ENCODE measurements around the gene IFT43. TPM values are rescaled to one million over a fixed set of nuclear protein-coding genes. Genes with fewer than 3 reads are reported as not detected.

IFT43 gene
- total RNA-seq, 1 experiment from 2014 or later, result 20.3 TPM

DNA sequence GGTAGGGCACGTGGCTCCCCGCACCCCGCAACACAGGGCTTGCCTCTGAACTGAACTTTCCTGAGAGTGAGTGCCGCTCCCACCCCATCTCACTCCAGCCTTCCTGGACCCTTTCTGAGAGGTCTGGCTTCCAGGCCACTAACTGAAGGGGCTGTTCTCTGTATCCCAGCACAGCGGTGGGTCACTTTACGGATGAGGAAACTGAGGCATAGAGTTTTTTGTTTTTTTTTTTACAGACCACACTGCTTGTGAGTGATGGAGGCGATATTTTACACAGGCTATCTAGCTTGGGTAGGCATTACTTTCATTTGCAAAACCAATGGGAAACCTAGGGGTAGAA is 2.6 kb upstream of the IFT43 start:
- H3K4me3 ChIP-seq (ENCODE audit: low read depth, low read length, poor library complexity, severe bottlenecking), result peak overlapping the region; percentile 95
- DNase-seq (ENCODE audit: low spot score), result no peak
- no peaks in the 10 kb centered on the region for H3K36me3 ChIP-seq (ENCODE audit: insufficient read depth, low read length, poor library complexity, severe bottlenecking)
- H3K4me1 ChIP-seq (ENCODE audit: insufficient read depth, low read length, poor library complexity, severe bottlenecking), result peaks cover 9% of the 10 kb centered on the region
- no peak overlapping the region for H3K27ac ChIP-seq (ENCODE audit: low read depth, low read length, poor library complexity, severe bottlenecking)
- ChIA-PET CTCF (interaction anchor here (0.8 to 2.1 kb wide), 5 partner anchors 77 to 405 kb away, joined by 3 to 57 read pairs (median 4); partner anchors contain the start of genes ERG28 and TTLL5), POLR2A (ENCODE audit: low non-redundant PET) (no interaction called here)
- H3K9me3 ChIP-seq (ENCODE audit: low read depth, low read length, poor library complexity, severe bottlenecking), result no peaks in the 10 kb centered on the region
- intact Hi-C loops (cut with micrococcal nuclease; ENCODE audit: unreplicated experiment), result loop anchor here (5.0 kb wide), 3 partner anchors 76 to 676 kb away; partner anchors contain the start of gene FLVCR2
- no peaks in the 10 kb centered on the region for H3K27me3 ChIP-seq (replicated peaks; ENCODE audit: insufficient read depth, low read depth, low read length, poor library complexity)
- TF ChIP-seq EZH2 (IDR thresholded peaks at IDR 0.05; ENCODE audit: borderline replicate concordance, low read depth, low read length, poor library complexity, severe bottlenecking), result no peak
- TF ChIP-seq, protein P1, sequence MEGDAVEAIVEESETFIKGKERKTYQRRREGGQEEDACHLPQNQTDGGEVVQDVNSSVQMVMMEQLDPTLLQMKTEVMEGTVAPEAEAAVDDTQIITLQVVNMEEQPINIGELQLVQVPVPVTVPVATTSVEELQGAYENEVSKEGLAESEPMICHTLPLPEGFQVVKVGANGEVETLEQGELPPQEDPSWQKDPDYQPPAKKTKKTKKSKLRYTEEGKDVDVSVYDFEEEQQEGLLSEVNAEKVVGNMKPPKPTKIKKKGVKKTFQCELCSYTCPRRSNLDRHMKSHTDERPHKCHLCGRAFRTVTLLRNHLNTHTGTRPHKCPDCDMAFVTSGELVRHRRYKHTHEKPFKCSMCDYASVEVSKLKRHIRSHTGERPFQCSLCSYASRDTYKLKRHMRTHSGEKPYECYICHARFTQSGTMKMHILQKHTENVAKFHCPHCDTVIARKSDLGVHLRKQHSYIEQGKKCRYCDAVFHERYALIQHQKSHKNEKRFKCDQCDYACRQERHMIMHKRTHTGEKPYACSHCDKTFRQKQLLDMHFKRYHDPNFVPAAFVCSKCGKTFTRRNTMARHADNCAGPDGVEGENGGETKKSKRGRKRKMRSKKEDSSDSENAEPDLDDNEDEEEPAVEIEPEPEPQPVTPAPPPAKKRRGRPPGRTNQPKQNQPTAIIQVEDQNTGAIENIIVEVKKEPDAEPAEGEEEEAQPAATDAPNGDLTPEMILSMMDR (conservative IDR thresholded peaks at IDR 0.05; ENCODE audit: low read depth, low read length), result no peak
- BruUV-seq (replicated peaks), result no TSS peak

DNA sequence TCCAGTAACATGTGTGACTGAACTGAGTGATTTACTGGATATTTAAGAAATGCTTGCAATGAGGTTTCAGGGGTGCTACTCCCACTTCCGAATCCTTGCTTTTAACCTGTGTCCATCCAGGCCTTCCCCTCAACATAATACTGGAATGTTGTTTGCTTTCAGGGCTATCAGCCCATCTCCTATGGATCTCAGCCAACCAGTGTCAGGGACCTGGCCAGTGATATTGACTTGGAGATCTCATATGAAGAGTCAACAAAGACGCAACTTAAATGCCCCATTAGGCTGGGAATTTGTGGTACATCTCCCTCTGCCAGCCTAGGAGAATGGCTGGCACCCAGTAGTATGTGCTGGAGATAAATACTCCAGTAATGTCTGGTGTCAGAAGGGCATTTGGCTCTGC is 889 bp upstream of the IFT43 start:
- no peak for DNase-seq (ENCODE audit: low spot score)
- Histone ChIP-seq H3K27ac (ENCODE audit: low read depth, low read length, poor library complexity, severe bottlenecking) (no peak overlapping the region), H3K36me3 (ENCODE audit: insufficient read depth, low read length, poor library complexity, severe bottlenecking) (no peaks in the 10 kb centered on the region), H3K4me1 (ENCODE audit: insufficient read depth, low read length, poor library complexity, severe bottlenecking) (peaks cover 9% of the 10 kb centered on the region), H3K4me3 (ENCODE audit: low read depth, low read length, poor library complexity, severe bottlenecking) (no peak overlapping the region), H3K27me3 (replicated peaks; ENCODE audit: insufficient read depth, low read depth, low read length, poor library complexity) (no peaks in the 10 kb centered on the region), H3K9me3 (ENCODE audit: low read depth, low read length, poor library complexity, severe bottlenecking) (no peaks in the 10 kb centered on the region)
- no TSS peak for BruUV-seq (replicated peaks)
- TF ChIP-seq, protein P1 (conservative IDR thresholded peaks at IDR 0.05; ENCODE audit: low read depth, low read length), result no peak
- TF ChIP-seq EZH2 (IDR thresholded peaks at IDR 0.05; ENCODE audit: borderline replicate concordance, low read depth, low read length, poor library complexity, severe bottlenecking), result no peak
- intact Hi-C loops (cut with micrococcal nuclease; ENCODE audit: unreplicated experiment), result loop anchor here (5.0 kb wide), 4 partner anchors 77 to 677 kb away; partner anchors contain the start of gene FLVCR2
- POLR2A ChIA-PET (ENCODE audit: low non-redundant PET), result no interaction called here
- CTCF ChIA-PET, result no interaction called here

DNA sequence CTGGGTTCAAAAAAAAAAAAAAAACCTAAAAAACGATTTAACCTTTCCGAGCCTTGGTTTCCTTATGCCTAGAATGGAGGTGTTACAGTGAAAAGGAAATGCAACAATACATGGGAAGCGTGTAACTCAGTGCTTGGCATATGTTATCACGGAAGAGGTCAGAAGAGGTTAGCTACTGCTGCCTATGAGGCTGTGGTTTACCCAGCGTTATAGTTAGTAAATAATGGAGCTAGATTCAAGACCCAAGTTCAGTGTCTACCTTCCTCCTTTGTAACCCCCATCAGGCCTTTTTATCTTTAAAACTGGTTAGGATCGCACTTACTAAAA is 839 bp downstream of the IFT43 start:
- H3K4me3 ChIP-seq (ENCODE audit: low read depth, low read length, poor library complexity, severe bottlenecking), result peak overlapping the region; percentile 82
- H3K36me3 ChIP-seq (ENCODE audit: insufficient read depth, low read length, poor library complexity, severe bottlenecking), result no peaks in the 10 kb centered on the region
- no peaks in the 10 kb centered on the region for H3K27me3 ChIP-seq (replicated peaks; ENCODE audit: insufficient read depth, low read depth, low read length, poor library complexity)
- peak overlapping the region; percentile 80 for H3K27ac ChIP-seq (ENCODE audit: low read depth, low read length, poor library complexity, severe bottlenecking)
- ChIA-PET POLR2A (ENCODE audit: low non-redundant PET) (no interaction called here), CTCF (no interaction called here)
- no peaks in the 10 kb centered on the region for H3K9me3 ChIP-seq (ENCODE audit: low read depth, low read length, poor library complexity, severe bottlenecking)
- TF ChIP-seq EZH2 (IDR thresholded peaks at IDR 0.05; ENCODE audit: borderline replicate concordance, low read depth, low read length, poor library complexity, severe bottlenecking), result no peak
- TF ChIP-seq, protein P1 (conservative IDR thresholded peaks at IDR 0.05; ENCODE audit: low read depth, low read length), result no peak
- no TSS peak for BruUV-seq (replicated peaks)
- intact Hi-C loops (cut with micrococcal nuclease; ENCODE audit: unreplicated experiment), result loop anchor here (5.0 kb wide), 1 partner anchor 401 kb away; no protein-coding TSS in a partner anchor
- DNase-seq (ENCODE audit: low spot score), result no peak
- no peaks in the 10 kb centered on the region for H3K4me1 ChIP-seq (ENCODE audit: insufficient read depth, low read length, poor library complexity, severe bottlenecking)
